HepG2 (cell line): ENCODE results near the gene TLDC2.

Experiments
- ARHGAP35 ChIP-seq: sonication (generic); formaldehyde crosslinking; IDR thresholded peaks from 2 replicates; pipeline ENCODE4 v1.9.0; 2022; ENCODE audit warnings: mild to moderate bottlenecking, inconsistent platforms, moderate library complexity, missing genetic modification reagents, borderline replicate concordance
- BRCA1 ChIP-seq: sonication (generic); formaldehyde crosslinking; IDR thresholded peaks from 2 replicates; pipeline ENCODE4 v1.4.0; 2020; ENCODE audit warnings: missing genetic modification reagents
- KDM3A ChIP-seq: IDR thresholded peaks from 2 replicates; pipeline ENCODE4 v1.6.1; 2018; ENCODE audit warnings: low read depth, missing compliant biosample characterization
- MAFF ChIP-seq: IDR thresholded peaks from 2 replicates; pipeline ENCODE4 v1.6.1; 2011; ENCODE audit warnings: low read depth, low read length, improper control_type of control experiment
- MTA3 ChIP-seq: sonication (generic); formaldehyde crosslinking; IDR thresholded peaks from 2 replicates; pipeline ENCODE4 v1.4.0; 2020; ENCODE audit warnings: missing genetic modification reagents
- NFYB ChIP-seq: sonication (generic); formaldehyde crosslinking; IDR thresholded peaks from 2 replicates; pipeline ENCODE4 v1.4.0; 2020; ENCODE audit warnings: missing genetic modification reagents
- PRPF4 ChIP-seq: fragments of 200-400 bp; formaldehyde crosslinking; IDR thresholded peaks from 2 replicates; pipeline ENCODE4 v1.6.1; 2016; ENCODE audit warnings: low read length, low read depth; ENCODE audit not compliant: poor library complexity, severe bottlenecking
- SETDB1 ChIP-seq: sonication (generic); formaldehyde crosslinking; IDR thresholded peaks from 2 replicates; pipeline ENCODE4 v1.5.1; 2020; ENCODE audit warnings: missing genetic modification reagents, mild to moderate bottlenecking, borderline replicate concordance
- SRF ChIP-seq: IDR thresholded peaks from 2 replicates; pipeline ENCODE4 v1.6.1; 2011; ENCODE audit warnings: mild to moderate bottlenecking, low read depth, low read length, moderate library complexity
- ZFP36 ChIP-seq: fragments of 150-350 bp; IDR thresholded peaks from 2 replicates; pipeline ENCODE4 v1.6.1; 2018; ENCODE audit warnings: borderline replicate concordance, low read length, low read depth; ENCODE audit not compliant: partially characterized antibody
- ZNF207 ChIP-seq: fragments of 450-650 bp; IDR thresholded peaks from 2 replicates; pipeline ENCODE4 v1.6.1; 2016; ENCODE audit warnings: antibody characterized with exemption, borderline replicate concordance
- ZNF530 ChIP-seq: sonication (generic); formaldehyde crosslinking; IDR thresholded peaks from 2 replicates; pipeline ENCODE4 v1.5.0; 2020; ENCODE audit warnings: low read depth, mild to moderate bottlenecking, missing genetic modification reagents
- TF ChIP-seq, protein P1 (sequence below): sonication (generic); formaldehyde crosslinking; IDR thresholded peaks from 2 replicates; pipeline ENCODE4 v1.4.0; 2020; ENCODE audit warnings: missing genetic modification reagents
- TF ChIP-seq, protein P2 (sequence below): sonication (generic); formaldehyde crosslinking; IDR thresholded peaks from 2 replicates; pipeline ENCODE4 v1.4.0; 2020; ENCODE audit warnings: missing genetic modification reagents, borderline replicate concordance

DNA sequence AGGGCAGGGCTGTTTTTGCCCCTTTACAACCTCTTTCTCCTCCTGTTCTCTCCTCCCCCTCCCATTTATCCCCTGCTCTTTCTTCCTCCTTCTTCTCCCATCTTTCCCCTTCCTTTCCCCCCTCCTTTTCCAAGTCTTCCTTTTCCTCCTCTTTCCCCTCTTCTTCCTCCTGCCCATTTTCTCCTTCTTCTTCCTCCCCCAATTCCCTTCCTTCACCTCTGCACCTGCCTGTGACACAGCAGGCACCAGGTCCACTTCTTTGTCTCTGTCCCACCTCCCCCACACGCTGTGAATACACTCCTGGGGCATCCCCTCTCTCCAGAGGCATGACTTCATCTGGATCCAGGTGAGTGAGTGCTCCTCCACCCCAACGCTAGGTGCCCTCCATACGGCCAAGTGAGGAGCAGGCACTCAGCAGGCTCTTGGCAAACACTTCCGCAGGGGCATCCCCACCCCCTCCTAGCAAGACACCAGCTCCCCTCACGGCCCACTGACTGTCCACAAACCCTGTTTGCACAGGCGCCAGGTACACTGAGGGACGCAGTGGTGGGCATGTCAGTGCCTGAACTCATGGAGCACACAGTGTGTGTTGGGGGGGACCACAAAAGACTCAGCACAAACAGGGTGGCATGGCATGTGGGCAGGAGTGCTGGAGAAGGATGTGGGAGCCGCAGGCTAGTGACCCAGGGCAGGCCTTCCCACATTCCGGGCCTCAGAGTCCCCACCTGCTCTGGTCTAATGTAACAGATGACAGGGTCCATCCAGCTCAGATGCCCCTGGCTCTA is 10.7 kb upstream of the TLDC2 start:
- no peak for TF ChIP-seq BRCA1 (CRISPR knock-in tag)
- no peak for TF ChIP-seq SETDB1 (CRISPR knock-in tag)
- TF ChIP-seq ZFP36, result no peak
- TF ChIP-seq, protein P1, sequence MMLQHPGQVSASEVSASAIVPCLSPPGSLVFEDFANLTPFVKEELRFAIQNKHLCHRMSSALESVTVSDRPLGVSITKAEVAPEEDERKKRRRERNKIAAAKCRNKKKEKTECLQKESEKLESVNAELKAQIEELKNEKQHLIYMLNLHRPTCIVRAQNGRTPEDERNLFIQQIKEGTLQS (CRISPR knock-in tag), result no peak
- no peak for TF ChIP-seq ZNF207
- no peak for TF ChIP-seq ZNF530 (CRISPR knock-in tag)
- TF ChIP-seq MAFF, result no peak
- no peak for TF ChIP-seq PRPF4
- TF ChIP-seq, protein P2, sequence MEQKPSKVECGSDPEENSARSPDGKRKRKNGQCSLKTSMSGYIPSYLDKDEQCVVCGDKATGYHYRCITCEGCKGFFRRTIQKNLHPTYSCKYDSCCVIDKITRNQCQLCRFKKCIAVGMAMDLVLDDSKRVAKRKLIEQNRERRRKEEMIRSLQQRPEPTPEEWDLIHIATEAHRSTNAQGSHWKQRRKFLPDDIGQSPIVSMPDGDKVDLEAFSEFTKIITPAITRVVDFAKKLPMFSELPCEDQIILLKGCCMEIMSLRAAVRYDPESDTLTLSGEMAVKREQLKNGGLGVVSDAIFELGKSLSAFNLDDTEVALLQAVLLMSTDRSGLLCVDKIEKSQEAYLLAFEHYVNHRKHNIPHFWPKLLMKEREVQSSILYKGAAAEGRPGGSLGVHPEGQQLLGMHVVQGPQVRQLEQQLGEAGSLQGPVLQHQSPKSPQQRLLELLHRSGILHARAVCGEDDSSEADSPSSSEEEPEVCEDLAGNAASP, result no peak
- no peak for TF ChIP-seq KDM3A (CRISPR knock-in tag)
- no peak for TF ChIP-seq ARHGAP35 (CRISPR knock-in tag)
- TF ChIP-seq MTA3 (CRISPR knock-in tag), result no peak
- no peak for TF ChIP-seq SRF
- no peak for TF ChIP-seq NFYB (CRISPR knock-in tag)
